ENCODE measurements around the gene SMPD4.
"Not testable (repeated sequence)": the region's sequence is repeated elsewhere in the genome, so short reads cannot be mapped to it uniquely, and the experiment has no call there.

DNA sequence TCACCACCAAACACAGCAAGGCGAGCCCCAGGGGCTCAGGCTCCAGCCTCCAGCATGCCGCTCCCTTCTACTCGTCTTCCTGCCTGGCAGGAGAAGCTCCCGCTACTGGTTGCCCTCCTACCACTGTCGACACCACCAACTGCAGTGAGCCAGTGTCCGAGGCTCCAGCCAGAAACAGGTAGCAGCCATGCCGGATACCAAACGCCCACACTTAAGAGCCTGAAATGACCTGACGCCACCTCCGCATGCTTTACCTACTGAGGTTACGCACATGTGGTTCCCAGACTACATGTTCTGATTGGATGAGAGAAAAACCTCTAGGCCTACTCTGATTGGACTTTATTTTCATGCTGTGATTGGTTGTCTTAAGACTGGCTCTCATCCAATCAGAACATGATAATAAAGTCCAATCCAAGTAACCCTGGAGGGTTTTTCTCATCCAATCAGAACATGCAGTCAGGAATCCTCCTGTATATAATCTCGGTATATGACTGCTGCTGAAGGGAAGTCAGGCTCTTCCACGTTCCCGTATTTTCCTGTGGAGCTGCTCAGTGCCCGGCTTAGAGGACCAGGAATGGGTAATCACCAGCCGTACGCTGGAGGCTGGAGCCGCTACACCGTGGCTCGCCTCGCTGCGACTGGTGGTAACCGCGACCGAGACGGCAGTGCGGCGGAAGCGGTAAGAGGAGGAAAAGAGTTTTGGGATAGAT, 52.1 kb downstream of the SMPD4 start, which contains the start of gene POTEF:
- TF ChIP-seq, protein P1, sequence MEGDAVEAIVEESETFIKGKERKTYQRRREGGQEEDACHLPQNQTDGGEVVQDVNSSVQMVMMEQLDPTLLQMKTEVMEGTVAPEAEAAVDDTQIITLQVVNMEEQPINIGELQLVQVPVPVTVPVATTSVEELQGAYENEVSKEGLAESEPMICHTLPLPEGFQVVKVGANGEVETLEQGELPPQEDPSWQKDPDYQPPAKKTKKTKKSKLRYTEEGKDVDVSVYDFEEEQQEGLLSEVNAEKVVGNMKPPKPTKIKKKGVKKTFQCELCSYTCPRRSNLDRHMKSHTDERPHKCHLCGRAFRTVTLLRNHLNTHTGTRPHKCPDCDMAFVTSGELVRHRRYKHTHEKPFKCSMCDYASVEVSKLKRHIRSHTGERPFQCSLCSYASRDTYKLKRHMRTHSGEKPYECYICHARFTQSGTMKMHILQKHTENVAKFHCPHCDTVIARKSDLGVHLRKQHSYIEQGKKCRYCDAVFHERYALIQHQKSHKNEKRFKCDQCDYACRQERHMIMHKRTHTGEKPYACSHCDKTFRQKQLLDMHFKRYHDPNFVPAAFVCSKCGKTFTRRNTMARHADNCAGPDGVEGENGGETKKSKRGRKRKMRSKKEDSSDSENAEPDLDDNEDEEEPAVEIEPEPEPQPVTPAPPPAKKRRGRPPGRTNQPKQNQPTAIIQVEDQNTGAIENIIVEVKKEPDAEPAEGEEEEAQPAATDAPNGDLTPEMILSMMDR (IDR thresholded peaks at IDR 0.05; ENCODE audit: poor library complexity, severe bottlenecking), result not testable (repeated sequence)
- TF ChIP-seq, protein P2, sequence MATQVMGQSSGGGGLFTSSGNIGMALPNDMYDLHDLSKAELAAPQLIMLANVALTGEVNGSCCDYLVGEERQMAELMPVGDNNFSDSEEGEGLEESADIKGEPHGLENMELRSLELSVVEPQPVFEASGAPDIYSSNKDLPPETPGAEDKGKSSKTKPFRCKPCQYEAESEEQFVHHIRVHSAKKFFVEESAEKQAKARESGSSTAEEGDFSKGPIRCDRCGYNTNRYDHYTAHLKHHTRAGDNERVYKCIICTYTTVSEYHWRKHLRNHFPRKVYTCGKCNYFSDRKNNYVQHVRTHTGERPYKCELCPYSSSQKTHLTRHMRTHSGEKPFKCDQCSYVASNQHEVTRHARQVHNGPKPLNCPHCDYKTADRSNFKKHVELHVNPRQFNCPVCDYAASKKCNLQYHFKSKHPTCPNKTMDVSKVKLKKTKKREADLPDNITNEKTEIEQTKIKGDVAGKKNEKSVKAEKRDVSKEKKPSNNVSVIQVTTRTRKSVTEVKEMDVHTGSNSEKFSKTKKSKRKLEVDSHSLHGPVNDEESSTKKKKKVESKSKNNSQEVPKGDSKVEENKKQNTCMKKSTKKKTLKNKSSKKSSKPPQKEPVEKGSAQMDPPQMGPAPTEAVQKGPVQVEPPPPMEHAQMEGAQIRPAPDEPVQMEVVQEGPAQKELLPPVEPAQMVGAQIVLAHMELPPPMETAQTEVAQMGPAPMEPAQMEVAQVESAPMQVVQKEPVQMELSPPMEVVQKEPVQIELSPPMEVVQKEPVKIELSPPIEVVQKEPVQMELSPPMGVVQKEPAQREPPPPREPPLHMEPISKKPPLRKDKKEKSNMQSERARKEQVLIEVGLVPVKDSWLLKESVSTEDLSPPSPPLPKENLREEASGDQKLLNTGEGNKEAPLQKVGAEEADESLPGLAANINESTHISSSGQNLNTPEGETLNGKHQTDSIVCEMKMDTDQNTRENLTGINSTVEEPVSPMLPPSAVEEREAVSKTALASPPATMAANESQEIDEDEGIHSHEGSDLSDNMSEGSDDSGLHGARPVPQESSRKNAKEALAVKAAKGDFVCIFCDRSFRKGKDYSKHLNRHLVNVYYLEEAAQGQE (IDR thresholded peaks at IDR 0.05; ENCODE audit: borderline replicate concordance), result not testable (repeated sequence)
- not testable (repeated sequence) for TF ChIP-seq EZH2 (IDR thresholded peaks at IDR 0.05; ENCODE audit: borderline replicate concordance, insufficient read depth, low read length, poor library complexity, severe bottlenecking); RAD21 (conservative IDR thresholded peaks at IDR 0.05); EP300 (conservative IDR thresholded peaks at IDR 0.05; ENCODE audit: poor library complexity, severe bottlenecking); TAF1 (IDR thresholded peaks at IDR 0.05; ENCODE audit: low read depth); SMC3 (conservative IDR thresholded peaks at IDR 0.05; ENCODE audit: poor library complexity)
- peak; percentile 62 for TF ChIP-seq POLR2AphosphoS5 (IDR thresholded peaks at IDR 0.05)
- peak; percentile 38 for TF ChIP-seq MXI1 (conservative IDR thresholded peaks at IDR 0.05; ENCODE audit: poor library complexity, severe bottlenecking)

Measured in neural cell (in vitro differentiated cells).